K562 (cell line): ENCODE measurements around the gene INPP5D. TPM values are rescaled to one million over a fixed set of nuclear protein-coding genes. Genes with fewer than 3 reads are reported as not detected.
"Not testable (repeated sequence)": the region's sequence is repeated elsewhere in the genome, so short reads cannot be mapped to it uniquely, and the experiment has no call there.

ENCODE experiments used
- ATAC-seq: fragments of 200-7000 bp; cut with Tn5 transposase; 3 replicates; pipeline ENCODE4 v1.9.1; 2020; ENCODE audit warnings: moderate library complexity
- BruUV-seq: library from RNA; stranded (reverse); fragments of 400-500 nt; replicated peaks from 2 replicates; lab custom pipeline; 2021; lab: Mats Ljungman, UMichigan
- CTCF ChIA-PET: fragments of 300-600 bp; formaldehyde crosslinking; extraction: SDS; loops from one replicate; lab custom pipeline; 2021; ENCODE audit warnings: low intra/inter-chr PET ratio; lab: Yijun Ruan, JAX
- POLR2A ChIA-PET: fragments of 300-600, 350-650 bp; sonication (Branson Sonifier 250); formaldehyde crosslinking; extraction: SDS; loops from one replicate; lab custom pipeline; 2021; ENCODE audit warnings: antibody characterized with exemption, inconsistent platforms; lab: Yijun Ruan, JAX
- DNase-seq, 4 experiments: peaks; one replicate each; pipeline versions ENCODE4 v3.0.0 to v3.0.0-alpha.2; 2011 to 2018; ENCODE audit warnings: low spot score in 3 of 4, mixed read lengths in 3 of 4; ENCODE audit errors: extremely low read depth in 1 of 4
- FAIRE-seq: peaks from 2 replicates; lab custom pipeline; 2011; peaks lifted over from hg19 to GRCh38; lab: Jason Lieb, UNC
- H2AFZ ChIP-seq: 2 replicates; pipeline ENCODE4 v1.6.0; 2011; ENCODE audit warnings: low read depth, low read length, control low read depth, inconsistent platforms
- H3K27ac ChIP-seq: fragments of 200-600 bp; 3 replicates; pipeline ENCODE4 v1.8.0; 2011; ENCODE audit warnings: low read depth, mild to moderate bottlenecking, control low read depth, inconsistent platforms, low read length, moderate library complexity, mixed read lengths; ENCODE audit errors: extremely low read depth
- H3K27me3 ChIP-seq, 2 experiments: fragments of 300-600 bp in 1 of 2; 2 replicates in 1 of 2; 3 replicates in 1 of 2; pipeline versions ENCODE4 v1.6.0 to v1.8.0; 2011; ENCODE audit warnings: inconsistent platforms in 2 of 2, low read length in 2 of 2, mild to moderate bottlenecking in 1 of 2, mixed read lengths in 1 of 2, moderate library complexity in 1 of 2; ENCODE audit not compliant: control insufficient read depth in 2 of 2, insufficient read depth in 2 of 2
- H3K36me3 ChIP-seq: fragments of 300-600 bp; 3 replicates; pipeline ENCODE4 v1.8.0; 2011; ENCODE audit warnings: mild to moderate bottlenecking, low read length, inconsistent platforms; ENCODE audit not compliant: control insufficient read depth, insufficient read depth
- H3K4me1 ChIP-seq, 2 experiments: fragments of 200-600 bp in 1 of 2; replicated peaks in 1 of 2; 2 replicates in 1 of 2; 3 replicates in 1 of 2; pipeline versions ENCODE4 v1.5.1 to v1.8.0; 2011; ENCODE audit warnings: inconsistent platforms in 2 of 2, low read length in 2 of 2, mild to moderate bottlenecking in 1 of 2, mixed read lengths in 1 of 2, moderate library complexity in 1 of 2; ENCODE audit not compliant: control insufficient read depth in 2 of 2, insufficient read depth in 2 of 2
- H3K4me2 ChIP-seq: 2 replicates; pipeline ENCODE4 v1.6.1; 2011; ENCODE audit warnings: low read length, control low read depth, inconsistent platforms, mixed read lengths; ENCODE audit not compliant: insufficient read depth
- H3K4me3 ChIP-seq: fragments of 200-600 bp; sonication (generic), shearing (Covaris generic); 2 replicates; pipeline ENCODE4 v1.5.1; 2016; ENCODE audit warnings: control low read depth, inconsistent platforms
- H3K79me2 ChIP-seq: fragments of 200-600 bp; 3 replicates; pipeline ENCODE4 v1.8.0; 2011; ENCODE audit warnings: low read length, inconsistent platforms; ENCODE audit not compliant: control insufficient read depth, insufficient read depth
- H3K9ac ChIP-seq, 2 experiments: 2 replicates each; pipeline versions ENCODE4 v1.6.0 to v1.6.1; 2011; ENCODE audit warnings: low read depth in 2 of 2, low read length in 2 of 2, control low read depth in 1 of 2, inconsistent platforms in 1 of 2, mild to moderate bottlenecking in 1 of 2, mixed read lengths in 1 of 2; ENCODE audit not compliant: insufficient read depth in 1 of 2
- H3K9me1 ChIP-seq: one replicate; pipeline ENCODE4 v1.6.0; 2011; ENCODE audit warnings: inconsistent platforms, mild to moderate bottlenecking, low read length, moderate library complexity; ENCODE audit not compliant: control insufficient read depth, insufficient read depth
- H3K9me3 ChIP-seq: replicated peaks from 2 replicates; pipeline ENCODE4 v1.5.1; 2011; ENCODE audit warnings: low read depth, low read length, inconsistent platforms; ENCODE audit not compliant: control insufficient read depth, insufficient read depth
- H4K20me1 ChIP-seq: replicated peaks from 2 replicates; pipeline ENCODE4 v1.6.1; 2011; ENCODE audit warnings: low read length, inconsistent platforms, mixed read lengths; ENCODE audit not compliant: control insufficient read depth, insufficient read depth
- ZBTB7A ChIP-seq: IDR thresholded peaks from 2 replicates; pipeline ENCODE4 v1.6.1; 2011; ENCODE audit warnings: low read depth, mild to moderate bottlenecking, low read length, moderate library complexity, borderline replicate concordance; ENCODE audit not compliant: control insufficient read depth
- WGBS: fragments of 100-300 bp; shearing (Covaris generic); methylation state at CpG from one replicate; pipeline ENCODE4 v1.1.6; 2016; ENCODE audit warnings: low coverage, mixed read lengths; ENCODE audit not compliant: insufficient coverage; ENCODE audit errors: missing lambda C conversion rate; 5-methylcytosine and 5-hydroxymethylcytosine counted together
- in situ Hi-C: fragments of 300-500 bp; cut with MboI; formaldehyde crosslinking; loops from 4 replicates; pipeline ENCODE4 v1.15.0; 2018; ENCODE audit warnings: inconsistent platforms, mixed read lengths
- intact Hi-C: fragments of 100-400 bp; cut with micrococcal nuclease; formaldehyde crosslinking; loops from 2 replicates; pipeline ENCODE4 v1.14.2; 2022
- polyA plus RNA-seq, 8 experiments: library from polyadenylated mRNA; depleted of rRNA in 4 of 8; stranded (reverse) in 5 of 8; unstranded in 3 of 8; fragments of >200 nt; fragmentation: Nextera tagmentation in 2 of 8; fragmentation: Illumina TruSeq in 1 of 8; extraction: Ambion mirVana in 2 of 8; extraction: Trizol in 1 of 8; gene quantifications; 2 replicates each; pipeline versions ENCODE4 v1.2.1 to v1.2.3, GENCODE V29; 2011 to 2014; ENCODE audit warnings: inconsistent platforms in 1 of 8, missing spikeins in 1 of 8
- total RNA-seq, 7 experiments: library from RNA; depleted of rRNA in 6 of 7; stranded (reverse); fragments of >200 nt in 6 of 7; fragmentation: Illumina TruSeq in 2 of 7; extraction: Trizol in 2 of 7; gene quantifications; 2 replicates each; pipeline versions ENCODE4 v1.2.1 to v1.2.3, GENCODE V29; 2011 to 2021; ENCODE audit warnings: low replicate concordance in 1 of 7

INPP5D gene
- total and polyA plus RNA-seq, 9 of the 15 experiments (the other 6 are each of a cell fraction or from before 2014, with no cell fraction given) = 0.55 to 6.2 (median 2.2) TPM

DNA sequence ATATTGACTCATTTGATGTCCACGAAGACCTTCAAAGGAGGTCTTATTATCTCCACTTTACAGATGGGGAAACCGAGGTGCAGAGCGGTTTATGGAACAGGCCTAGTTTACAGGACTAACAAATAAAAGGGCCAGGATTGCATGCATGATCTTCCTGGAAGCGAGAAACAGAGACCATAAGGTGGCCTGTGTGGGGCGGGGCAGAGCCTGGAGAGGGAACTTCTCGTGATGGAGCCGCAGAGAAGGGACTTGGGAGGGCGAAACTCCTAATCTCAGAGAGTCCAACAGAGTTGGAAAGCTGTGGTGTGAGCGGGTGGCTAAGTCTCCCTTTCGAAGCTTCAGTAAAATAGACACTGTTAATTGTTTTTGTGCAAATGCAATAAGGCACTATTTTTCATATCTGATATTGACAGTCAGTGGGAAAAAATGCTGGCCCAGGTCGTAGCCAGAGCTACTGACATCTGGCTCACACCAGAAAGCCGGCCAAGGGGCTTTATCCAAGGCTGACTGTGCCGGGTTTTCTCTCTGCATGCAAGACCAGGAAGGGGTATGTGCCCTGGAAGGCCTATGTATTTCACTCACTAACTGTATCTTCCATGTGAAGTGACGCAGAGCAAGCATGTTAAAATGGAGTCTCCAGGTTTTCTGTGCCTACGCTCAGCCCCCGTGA, 4.5 kb downstream of the INPP5D start:
- Histone ChIP-seq H3K79me2 (no peaks in the 10 kb centered on the region; the same call in 2 of the 3 replicates), H4K20me1 (no peaks in the 10 kb centered on the region), H3K27me3 (no peaks in the 10 kb centered on the region), H3K4me3 (no peak overlapping the region), H2AFZ (peak overlapping the region; percentile 40; the same call in 1 of the 2 replicates), H3K4me2 (no peak overlapping the region), H3K9ac (no peak overlapping the region), H3K9me1 (no peaks in the 10 kb centered on the region), H3K36me3 (no peaks in the 10 kb centered on the region), H3K9me3 (no peaks in the 10 kb centered on the region), H3K4me1 (peaks cover 13 to 39% of the 10 kb centered on the region in 2 experiments; a peak in 4 of 5 replicates), H3K27ac (no peak overlapping the region)
- CTCF ChIA-PET = no interaction called here
- WGBS = 53% methylated on average over 11 of the region's 16 CpGs
- in situ Hi-C loops (no loop called here), intact Hi-C loops (no loop called here)
- BruUV-seq = no TSS peak
- DNase-seq (no peak), FAIRE-seq (no peak), ATAC-seq (no peak)
- POLR2A ChIA-PET = interaction anchor here (0.5 to 0.8 kb wide), 2 partner anchors 13 to 24 kb away, joined by 3 to 7 read pairs; no protein-coding TSS in a partner anchor
- TF ChIP-seq ZBTB7A = no peak

DNA sequence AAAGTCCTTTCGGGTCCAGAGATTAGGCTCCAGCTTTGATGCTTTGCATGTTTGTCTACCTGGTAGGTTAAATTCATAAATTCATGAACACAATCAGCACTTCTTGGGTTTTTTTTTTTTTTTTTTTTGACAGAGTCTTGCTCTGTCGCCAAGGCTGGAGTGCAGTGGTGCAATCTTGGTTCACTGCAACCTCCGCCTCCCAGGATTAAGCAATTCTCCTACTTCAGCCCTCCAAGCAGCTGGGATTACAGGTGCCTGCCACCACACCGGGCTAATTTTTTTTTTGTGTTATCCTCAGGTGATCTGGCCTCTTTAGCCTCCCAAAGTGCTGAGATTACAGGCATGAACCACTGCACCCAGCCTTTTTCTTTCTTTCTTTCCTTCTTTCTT, 5.1 kb downstream of the INPP5D start:
- POLR2A ChIA-PET = interaction anchor here (0.8 kb wide), 1 partner anchor 13 kb away, joined by 7 read pairs; no protein-coding TSS in a partner anchor
- FAIRE-seq, H3K36me3 ChIP-seq, H3K4me2 ChIP-seq, H3K9ac ChIP-seq, intact Hi-C loops, H4K20me1 ChIP-seq, ATAC-seq, H3K79me2 ChIP-seq, H2AFZ ChIP-seq, H3K27me3 ChIP-seq, in situ Hi-C loops, DNase-seq, H3K4me3 ChIP-seq, H3K9me3 ChIP-seq, H3K9me1 ChIP-seq, BruUV-seq, CTCF ChIA-PET, H3K27ac ChIP-seq: not testable (repeated sequence)
- H3K4me1 ChIP-seq = peaks cover 8 to 34% of the 10 kb centered on the region in 2 experiments; a peak in 4 of 5 replicates
- WGBS = 51% methylated on average over 3 of the region's 4 CpGs
